HG03045 (cell line): ENCODE measurements around the gene RPL37A.

Source experiments
- ATAC-seq: cut with Tn5 transposase; IDR thresholded peaks from one replicate; pipeline ENCODE4 v1.9.1; 2021; ENCODE audit warnings: mild to moderate bottlenecking, moderate library complexity; ENCODE audit not compliant: unreplicated experiment

RPL37A gene

GRCh38 chr2:216546241-216546640 lies 47.6 kb downstream of the RPL37A start:
- no peak for ATAC-seq

GRCh38 chr2:216546641-216547403 lies 48.2 kb downstream of the RPL37A start:
- no peak for ATAC-seq

GRCh38 chr2:216548901-216549331 lies 50.3 kb downstream of the RPL37A start:
- ATAC-seq: no peak

- ATAC-seq: no peak
Observed at GRCh38 chr2:216549926-216550690, 51.5 kb downstream of the RPL37A start.

GRCh38 chr2:216551234-216552068 lies 52.8 kb downstream of the RPL37A start:
- ATAC-seq: no peak

GRCh38 chr2:216553093-216553478 lies 54.4 kb downstream of the RPL37A start:
- no peak for ATAC-seq
